K562 (cell line): Measurements from ENCODE around the gene ZDHHC3. TPM values are rescaled to one million over a fixed set of nuclear protein-coding genes. Genes with fewer than 3 reads are reported as not detected.

Experiments used
- ATAC-seq: fragments of 200-7000 bp; cut with Tn5 transposase; 3 replicates; pipeline ENCODE4 v1.9.1; 2020; ENCODE audit warnings: moderate library complexity
- BruUV-seq: library from RNA; stranded (reverse); fragments of 400-500 nt; replicated peaks from 2 replicates; lab custom pipeline; 2021; lab: Mats Ljungman, UMichigan
- CTCF ChIA-PET: fragments of 300-600 bp; formaldehyde crosslinking; extraction: SDS; loops from one replicate; lab custom pipeline; 2021; ENCODE audit warnings: low intra/inter-chr PET ratio; lab: Yijun Ruan, JAX
- POLR2A ChIA-PET: fragments of 300-600, 350-650 bp; sonication (Branson Sonifier 250); formaldehyde crosslinking; extraction: SDS; loops from one replicate; lab custom pipeline; 2021; ENCODE audit warnings: antibody characterized with exemption, inconsistent platforms; lab: Yijun Ruan, JAX
- DNase-seq, 4 experiments: peaks; one replicate each; pipeline versions ENCODE4 v3.0.0 to v3.0.0-alpha.2; 2011 to 2018; ENCODE audit warnings: low spot score in 3 of 4, mixed read lengths in 3 of 4; ENCODE audit errors: extremely low read depth in 1 of 4
- FAIRE-seq: peaks from 2 replicates; lab custom pipeline; 2011; peaks lifted over from hg19 to GRCh38; lab: Jason Lieb, UNC
- H2AFZ ChIP-seq: 2 replicates; pipeline ENCODE4 v1.6.0; 2011; ENCODE audit warnings: low read depth, low read length, control low read depth, inconsistent platforms
- H3K27ac ChIP-seq: fragments of 200-600 bp; 3 replicates; pipeline ENCODE4 v1.8.0; 2011; ENCODE audit warnings: low read depth, mild to moderate bottlenecking, control low read depth, inconsistent platforms, low read length, moderate library complexity, mixed read lengths; ENCODE audit errors: extremely low read depth
- H3K27me3 ChIP-seq, 2 experiments: fragments of 300-600 bp in 1 of 2; 2 replicates in 1 of 2; 3 replicates in 1 of 2; pipeline versions ENCODE4 v1.6.0 to v1.8.0; 2011; ENCODE audit warnings: inconsistent platforms in 2 of 2, low read length in 2 of 2, mild to moderate bottlenecking in 1 of 2, mixed read lengths in 1 of 2, moderate library complexity in 1 of 2; ENCODE audit not compliant: control insufficient read depth in 2 of 2, insufficient read depth in 2 of 2
- H3K36me3 ChIP-seq: fragments of 300-600 bp; 3 replicates; pipeline ENCODE4 v1.8.0; 2011; ENCODE audit warnings: mild to moderate bottlenecking, low read length, inconsistent platforms; ENCODE audit not compliant: control insufficient read depth, insufficient read depth
- H3K4me1 ChIP-seq, 2 experiments: fragments of 200-600 bp in 1 of 2; replicated peaks in 1 of 2; 2 replicates in 1 of 2; 3 replicates in 1 of 2; pipeline versions ENCODE4 v1.5.1 to v1.8.0; 2011; ENCODE audit warnings: inconsistent platforms in 2 of 2, low read length in 2 of 2, mild to moderate bottlenecking in 1 of 2, mixed read lengths in 1 of 2, moderate library complexity in 1 of 2; ENCODE audit not compliant: control insufficient read depth in 2 of 2, insufficient read depth in 2 of 2
- H3K4me2 ChIP-seq: 2 replicates; pipeline ENCODE4 v1.6.1; 2011; ENCODE audit warnings: low read length, control low read depth, inconsistent platforms, mixed read lengths; ENCODE audit not compliant: insufficient read depth
- H3K4me3 ChIP-seq: fragments of 200-600 bp; sonication (generic), shearing (Covaris generic); 2 replicates; pipeline ENCODE4 v1.5.1; 2016; ENCODE audit warnings: control low read depth, inconsistent platforms
- H3K79me2 ChIP-seq: fragments of 200-600 bp; 3 replicates; pipeline ENCODE4 v1.8.0; 2011; ENCODE audit warnings: low read length, inconsistent platforms; ENCODE audit not compliant: control insufficient read depth, insufficient read depth
- H3K9ac ChIP-seq, 2 experiments: 2 replicates each; pipeline versions ENCODE4 v1.6.0 to v1.6.1; 2011; ENCODE audit warnings: low read depth in 2 of 2, low read length in 2 of 2, control low read depth in 1 of 2, inconsistent platforms in 1 of 2, mild to moderate bottlenecking in 1 of 2, mixed read lengths in 1 of 2; ENCODE audit not compliant: insufficient read depth in 1 of 2
- H3K9me1 ChIP-seq: one replicate; pipeline ENCODE4 v1.6.0; 2011; ENCODE audit warnings: inconsistent platforms, mild to moderate bottlenecking, low read length, moderate library complexity; ENCODE audit not compliant: control insufficient read depth, insufficient read depth
- H3K9me3 ChIP-seq: replicated peaks from 2 replicates; pipeline ENCODE4 v1.5.1; 2011; ENCODE audit warnings: low read depth, low read length, inconsistent platforms; ENCODE audit not compliant: control insufficient read depth, insufficient read depth
- H4K20me1 ChIP-seq: replicated peaks from 2 replicates; pipeline ENCODE4 v1.6.1; 2011; ENCODE audit warnings: low read length, inconsistent platforms, mixed read lengths; ENCODE audit not compliant: control insufficient read depth, insufficient read depth
- CBX5 ChIP-seq: IDR thresholded peaks from 2 replicates; pipeline ENCODE4 v1.6.1; 2014; ENCODE audit warnings: low read depth, borderline replicate concordance
- ELF1 ChIP-seq: fragments of 200-800 bp; sonication (Bioruptor generic); IDR thresholded peaks from 2 replicates; pipeline ENCODE4 v1.6.1; 2016; ENCODE audit warnings: missing genetic modification characterization, missing compliant biosample characterization
- ESRRA ChIP-seq: fragments of 450-650 bp; IDR thresholded peaks from 2 replicates; pipeline ENCODE4 v1.6.1; 2014; ENCODE audit warnings: low read depth, mild to moderate bottlenecking, moderate library complexity, borderline replicate concordance
- HDAC6 ChIP-seq: IDR thresholded peaks from 2 replicates; pipeline ENCODE4 v1.6.1; 2012; ENCODE audit warnings: low read depth, mild to moderate bottlenecking, control low read depth, inconsistent platforms, low read length, moderate library complexity
- HDAC8 ChIP-seq: fragments of 450-650 bp; IDR thresholded peaks from 2 replicates; pipeline ENCODE4 v1.6.1; 2016; ENCODE audit warnings: mild to moderate bottlenecking, missing genetic modification characterization, moderate library complexity, missing compliant biosample characterization
- SMARCC2 ChIP-seq: fragments of 450-650 bp; IDR thresholded peaks from 2 replicates; pipeline ENCODE4 v1.6.1; 2017; ENCODE audit warnings: antibody characterized with exemption, moderate library complexity, mild to moderate bottlenecking, low read depth
- SP2 ChIP-seq: IDR thresholded peaks from 2 replicates; pipeline ENCODE4 v1.6.1; 2011; ENCODE audit warnings: mild to moderate bottlenecking, low read depth, low read length, moderate library complexity; ENCODE audit not compliant: poor library complexity, severe bottlenecking; ENCODE audit errors: extremely low read depth
- TCF7 ChIP-seq: sonication (generic); IDR thresholded peaks from 2 replicates; pipeline ENCODE4 v1.6.1; 2016; ENCODE audit warnings: antibody characterized with exemption, borderline replicate concordance
- ZBTB1 ChIP-seq: sonication (generic); formaldehyde crosslinking; IDR thresholded peaks from 2 replicates; pipeline ENCODE4 v1.8.1; 2023; ENCODE audit warnings: missing genetic modification reagents, low read depth, mild to moderate bottlenecking, borderline replicate concordance
- WGBS: fragments of 100-300 bp; shearing (Covaris generic); methylation state at CpG from one replicate; pipeline ENCODE4 v1.1.6; 2016; ENCODE audit warnings: low coverage, mixed read lengths; ENCODE audit not compliant: insufficient coverage; ENCODE audit errors: missing lambda C conversion rate; 5-methylcytosine and 5-hydroxymethylcytosine counted together
- in situ Hi-C: fragments of 300-500 bp; cut with MboI; formaldehyde crosslinking; loops from 4 replicates; pipeline ENCODE4 v1.15.0; 2018; ENCODE audit warnings: inconsistent platforms, mixed read lengths
- intact Hi-C: fragments of 100-400 bp; cut with micrococcal nuclease; formaldehyde crosslinking; loops from 2 replicates; pipeline ENCODE4 v1.14.2; 2022
- polyA plus RNA-seq, 8 experiments: library from polyadenylated mRNA; depleted of rRNA in 4 of 8; stranded (reverse) in 5 of 8; unstranded in 3 of 8; fragments of >200 nt; fragmentation: Nextera tagmentation in 2 of 8; fragmentation: Illumina TruSeq in 1 of 8; extraction: Ambion mirVana in 2 of 8; extraction: Trizol in 1 of 8; gene quantifications; 2 replicates each; pipeline versions ENCODE4 v1.2.1 to v1.2.3, GENCODE V29; 2011 to 2014; ENCODE audit warnings: inconsistent platforms in 1 of 8, missing spikeins in 1 of 8
- total RNA-seq, 7 experiments: library from RNA; depleted of rRNA in 6 of 7; stranded (reverse); fragments of >200 nt in 6 of 7; fragmentation: Illumina TruSeq in 2 of 7; extraction: Trizol in 2 of 7; gene quantifications; 2 replicates each; pipeline versions ENCODE4 v1.2.1 to v1.2.3, GENCODE V29; 2011 to 2021; ENCODE audit warnings: low replicate concordance in 1 of 7

ZDHHC3 gene
- total and polyA plus RNA-seq, 9 of the 15 experiments (the other 6 are each of a cell fraction or from before 2014, with no cell fraction given): 10.3 to 120 (median 67.2) TPM

DNA sequence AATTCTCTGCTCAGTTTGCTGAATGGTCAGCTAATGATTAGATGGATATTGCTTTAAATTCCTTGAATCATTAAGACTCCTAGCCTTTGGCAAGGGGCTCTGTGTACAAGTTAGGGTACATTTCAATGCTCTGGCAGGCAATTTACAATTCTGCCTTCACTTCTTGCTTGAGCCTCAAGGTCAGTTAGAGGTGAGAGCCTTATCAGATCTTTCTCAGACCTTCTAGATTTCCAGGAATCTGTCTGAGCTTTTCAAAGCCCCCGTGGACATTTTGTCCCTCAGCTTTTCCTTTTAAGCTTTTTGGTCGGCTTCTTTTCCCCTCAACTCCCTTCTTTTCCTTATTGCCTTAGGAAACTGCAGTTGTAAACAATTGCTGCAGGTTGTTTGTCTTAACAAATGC, 66.9 kb downstream of the ZDHHC3 start:
- ChIA-PET CTCF (interaction anchor here (0.7 kb wide), 1 partner anchor 309 kb away, joined by 3 read pairs; no protein-coding TSS in a partner anchor), POLR2A (interaction anchor here (0.9 to 1.7 kb wide), 5 partner anchors 8 to 73 kb away, joined by 3 to 5 read pairs (median 4); no protein-coding TSS in a partner anchor)
- Histone ChIP-seq H3K36me3 (no peaks in the 10 kb centered on the region), H3K4me1 (no peaks in the 10 kb centered on the region), H3K79me2 (no peaks in the 10 kb centered on the region), H3K27ac (no peak overlapping the region), H3K4me2 (no peak overlapping the region), H3K9ac (no peak overlapping the region), H4K20me1 (no peaks in the 10 kb centered on the region), H3K9me1 (no peaks in the 10 kb centered on the region), H3K27me3 (peaks cover 4 to 26% of the 10 kb centered on the region in 2 experiments; a peak in 3 of 5 replicates), H3K4me3 (no peak overlapping the region), H3K9me3 (no peaks in the 10 kb centered on the region), H2AFZ (no peak overlapping the region)
- no peak for ATAC-seq
- TF ChIP-seq SP2: no peak
- TF ChIP-seq SMARCC2: no peak
- TF ChIP-seq CBX5: no peak
- TF ChIP-seq HDAC8: no peak
- TF ChIP-seq HDAC6: no peak
- TF ChIP-seq ZBTB1 (CRISPR knock-in tag): no peak
- TF ChIP-seq TCF7: no peak
- peak; percentile 91 for TF ChIP-seq ESRRA
- TF ChIP-seq ELF1 (tag): no peak
- no peak for DNase-seq
- intact Hi-C loops (no loop called here), in situ Hi-C loops (no loop called here)
- WGBS: 0% methylated on average over 2 of the region's 2 CpGs
- FAIRE-seq: no peak
- BruUV-seq: no TSS peak
